Measurements from ENCODE around the gene ACTA2.
A peak's percentile ranks its signal among the peaks of the same experiment; 100 is the strongest.

ACTA2 gene

DNA sequence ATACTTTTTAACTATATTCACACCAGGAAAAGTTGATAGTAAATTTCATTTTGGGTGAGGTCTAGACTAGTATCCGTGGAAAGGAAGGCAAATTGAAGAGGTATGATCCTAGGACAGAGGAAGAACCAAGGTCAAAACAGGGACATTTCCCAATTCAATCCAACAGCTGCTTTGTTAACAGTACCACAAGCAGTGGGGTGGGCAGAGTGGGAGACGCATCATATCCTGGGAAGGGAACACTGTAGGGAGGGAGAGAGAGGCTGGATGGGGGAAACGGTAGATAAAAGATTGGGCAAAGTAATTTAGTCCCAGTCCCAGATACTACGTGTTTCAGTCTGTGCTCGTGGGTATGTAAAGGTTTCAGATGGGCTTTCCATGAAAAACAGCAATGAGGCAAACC lies 28.9 kb upstream of the ACTA2 start:
- Histone ChIP-seq H3K27ac (ENCODE audit: low read length) (peak overlapping the region; percentile 80), H3K4me1 (ENCODE audit: control insufficient read depth, insufficient read depth, low read length) (peaks cover 42% of the 10 kb centered on the region), H3K27me3 (ENCODE audit: control insufficient read depth in 1 of 2, insufficient read depth in 2 of 2, low read length in 2 of 2) (no peaks in the 10 kb centered on the region), H3K9ac (ENCODE audit: low read length in 2 of 2) (peak overlapping the region in 1 of 2 donors; percentile 73), H3K9me3 (ENCODE audit: control insufficient read depth in 2 of 2, low read length in 2 of 2) (no peaks in the 10 kb centered on the region), H3K36me3 (ENCODE audit: control insufficient read depth in 2 of 2, insufficient read depth in 2 of 2, low read length in 2 of 2) (no peaks in the 10 kb centered on the region), H3K4me3 (ENCODE audit: low read length in 2 of 2) (no peak overlapping the region)

GRCh38 chr10:88980800-88981199 lies 28.2 kb upstream of the ACTA2 start:
- H3K9ac ChIP-seq (ENCODE audit: low read length in 2 of 2) = peak overlapping the region in 1 of 2 donors; percentile 59
- peak overlapping the region in 1 of 2 donors; percentile 19 for H3K4me3 ChIP-seq (ENCODE audit: low read length in 2 of 2)
- H3K36me3 ChIP-seq (ENCODE audit: control insufficient read depth in 2 of 2, insufficient read depth in 2 of 2, low read length in 2 of 2) = no peaks in the 10 kb centered on the region
- H3K27ac ChIP-seq (ENCODE audit: low read length) = peak overlapping the region; percentile 80
- H3K27me3 ChIP-seq (ENCODE audit: control insufficient read depth in 1 of 2, insufficient read depth in 2 of 2, low read length in 2 of 2) = no peaks in the 10 kb centered on the region
- H3K4me1 ChIP-seq (ENCODE audit: control insufficient read depth, insufficient read depth, low read length) = peaks cover 38% of the 10 kb centered on the region
- no peaks in the 10 kb centered on the region for H3K9me3 ChIP-seq (ENCODE audit: control insufficient read depth in 2 of 2, low read length in 2 of 2)

GRCh38 chr10:88980247-88980646 lies 27.7 kb upstream of the ACTA2 start:
- peak overlapping the region; percentile 59 to 62 for H3K9ac ChIP-seq (ENCODE audit: low read length in 2 of 2)
- H3K27me3 ChIP-seq (ENCODE audit: control insufficient read depth in 1 of 2, insufficient read depth in 2 of 2, low read length in 2 of 2) = no peaks in the 10 kb centered on the region
- peak overlapping the region in 1 of 2 donors; percentile 47 for H3K4me3 ChIP-seq (ENCODE audit: low read length in 2 of 2)
- H3K36me3 ChIP-seq (ENCODE audit: control insufficient read depth in 2 of 2, insufficient read depth in 2 of 2, low read length in 2 of 2) = no peaks in the 10 kb centered on the region
- no peaks in the 10 kb centered on the region for H3K9me3 ChIP-seq (ENCODE audit: control insufficient read depth in 2 of 2, low read length in 2 of 2)
- peaks cover 36% of the 10 kb centered on the region for H3K4me1 ChIP-seq (ENCODE audit: control insufficient read depth, insufficient read depth, low read length)
- peak overlapping the region; percentile 80 for H3K27ac ChIP-seq (ENCODE audit: low read length)

DNA sequence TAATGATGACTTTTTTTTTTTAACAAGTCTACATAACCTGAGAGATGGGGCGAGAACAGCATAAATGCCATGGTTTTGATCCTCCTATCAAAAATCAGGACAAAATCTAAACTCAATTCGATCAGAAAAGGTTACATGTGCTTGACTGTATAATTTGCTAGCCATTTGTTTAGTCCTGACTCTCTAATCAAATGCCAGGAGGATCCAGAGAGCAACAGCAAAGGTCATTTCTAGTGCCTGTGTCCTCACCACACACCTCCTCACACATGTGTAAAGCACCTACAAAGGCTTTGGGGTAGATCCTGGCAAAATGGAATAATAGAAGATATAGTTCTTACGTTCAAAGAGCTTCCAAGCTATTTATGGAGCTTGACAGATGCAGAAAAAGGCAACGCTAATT lies 27.0 kb upstream of the ACTA2 start:
- H3K27ac ChIP-seq (ENCODE audit: low read length) = peak overlapping the region; percentile 80
- H3K9ac ChIP-seq (ENCODE audit: low read length in 2 of 2) = peak overlapping the region; percentile 59 to 72
- peaks cover 33% of the 10 kb centered on the region for H3K4me1 ChIP-seq (ENCODE audit: control insufficient read depth, insufficient read depth, low read length)
- no peaks in the 10 kb centered on the region for H3K36me3 ChIP-seq (ENCODE audit: control insufficient read depth in 2 of 2, insufficient read depth in 2 of 2, low read length in 2 of 2)
- no peaks in the 10 kb centered on the region for H3K9me3 ChIP-seq (ENCODE audit: control insufficient read depth in 2 of 2, low read length in 2 of 2)
- H3K27me3 ChIP-seq (ENCODE audit: control insufficient read depth in 1 of 2, insufficient read depth in 2 of 2, low read length in 2 of 2) = no peaks in the 10 kb centered on the region
- H3K4me3 ChIP-seq (ENCODE audit: low read length in 2 of 2) = peak overlapping the region; percentile 7 to 47

DNA sequence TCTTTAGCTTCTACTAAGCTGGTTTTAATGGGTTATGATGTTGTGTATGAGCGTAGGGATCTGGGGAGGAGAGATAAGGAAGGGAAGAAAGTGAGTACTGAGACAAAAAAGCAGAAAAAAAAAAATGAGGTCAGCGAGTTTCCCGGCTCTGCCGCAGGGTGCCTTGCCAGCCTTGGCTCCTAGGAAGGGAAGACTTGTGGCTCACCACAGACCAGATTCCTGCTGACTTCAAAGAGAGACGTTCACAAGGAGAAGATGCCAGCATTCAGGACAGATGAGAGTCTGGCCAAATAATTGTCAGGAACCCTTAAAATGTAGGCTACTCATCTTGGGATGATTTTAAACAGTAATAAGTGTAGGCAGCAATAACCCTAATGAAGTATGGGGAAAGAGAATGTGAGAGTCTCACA lies 26.6 kb upstream of the ACTA2 start:
- no peaks in the 10 kb centered on the region for H3K27me3 ChIP-seq (ENCODE audit: control insufficient read depth in 1 of 2, insufficient read depth in 2 of 2, low read length in 2 of 2)
- peak overlapping the region; percentile 80 for H3K27ac ChIP-seq (ENCODE audit: low read length)
- H3K36me3 ChIP-seq (ENCODE audit: control insufficient read depth in 2 of 2, insufficient read depth in 2 of 2, low read length in 2 of 2) = no peaks in the 10 kb centered on the region
- no peaks in the 10 kb centered on the region for H3K9me3 ChIP-seq (ENCODE audit: control insufficient read depth in 2 of 2, low read length in 2 of 2)
- H3K4me1 ChIP-seq (ENCODE audit: control insufficient read depth, insufficient read depth, low read length) = peaks cover 30% of the 10 kb centered on the region
- H3K9ac ChIP-seq (ENCODE audit: low read length in 2 of 2) = peak overlapping the region; percentile 59 to 72
- H3K4me3 ChIP-seq (ENCODE audit: low read length in 2 of 2) = peak overlapping the region; percentile 7 to 47

GRCh38 chr10:88978463-88978862 lies 25.9 kb upstream of the ACTA2 start:
- no peaks in the 10 kb centered on the region for H3K9me3 ChIP-seq (ENCODE audit: control insufficient read depth in 2 of 2, low read length in 2 of 2)
- H3K27me3 ChIP-seq (ENCODE audit: control insufficient read depth in 1 of 2, insufficient read depth in 2 of 2, low read length in 2 of 2) = no peaks in the 10 kb centered on the region
- no peaks in the 10 kb centered on the region for H3K36me3 ChIP-seq (ENCODE audit: control insufficient read depth in 2 of 2, insufficient read depth in 2 of 2, low read length in 2 of 2)
- H3K9ac ChIP-seq (ENCODE audit: low read length in 2 of 2) = peak overlapping the region; percentile 25 to 42
- H3K27ac ChIP-seq (ENCODE audit: low read length) = peak overlapping the region; percentile 80
- peaks cover 36% of the 10 kb centered on the region for H3K4me1 ChIP-seq (ENCODE audit: control insufficient read depth, insufficient read depth, low read length)
- H3K4me3 ChIP-seq (ENCODE audit: low read length in 2 of 2) = peak overlapping the region in 1 of 2 donors; percentile 8

DNA sequence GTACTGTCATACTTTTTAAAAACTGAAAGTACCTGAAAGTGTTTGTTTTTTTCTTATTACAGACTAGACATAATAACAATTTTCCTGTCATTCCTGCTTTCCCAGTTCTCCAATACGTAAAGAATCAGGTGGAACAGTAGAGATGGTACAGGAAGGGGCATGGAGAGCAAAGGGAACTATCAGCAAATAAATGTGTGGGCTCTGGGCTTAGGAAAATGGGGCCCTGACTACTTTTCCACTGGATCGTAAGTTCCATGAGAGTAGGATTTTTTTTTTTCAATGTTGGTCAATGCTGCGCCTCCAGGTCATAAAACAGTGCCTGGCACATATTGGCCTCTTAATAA lies 22.8 kb upstream of the ACTA2 start:
- Histone ChIP-seq H3K9me3 (ENCODE audit: control insufficient read depth in 2 of 2, low read length in 2 of 2) (no peaks in the 10 kb centered on the region), H3K36me3 (ENCODE audit: control insufficient read depth in 2 of 2, insufficient read depth in 2 of 2, low read length in 2 of 2) (no peaks in the 10 kb centered on the region), H3K9ac (ENCODE audit: low read length in 2 of 2) (peak overlapping the region; percentile 47 to 53), H3K4me1 (ENCODE audit: control insufficient read depth, insufficient read depth, low read length) (peaks cover 20% of the 10 kb centered on the region), H3K27ac (ENCODE audit: low read length) (peak overlapping the region; percentile 20), H3K4me3 (ENCODE audit: low read length in 2 of 2) (peak overlapping the region; percentile 58 to 64), H3K27me3 (ENCODE audit: control insufficient read depth in 1 of 2, insufficient read depth in 2 of 2, low read length in 2 of 2) (no peaks in the 10 kb centered on the region)

GRCh38 chr10:88974446-88975376 lies 22.1 kb upstream of the ACTA2 start:
- peaks cover 14% of the 10 kb centered on the region for H3K4me1 ChIP-seq (ENCODE audit: control insufficient read depth, insufficient read depth, low read length)

GRCh38 chr10:88974012-88974411 lies 21.4 kb upstream of the ACTA2 start:
- H3K9ac ChIP-seq (ENCODE audit: low read length in 2 of 2) = no peak overlapping the region
- H3K9me3 ChIP-seq (ENCODE audit: control insufficient read depth in 2 of 2, low read length in 2 of 2) = no peaks in the 10 kb centered on the region
- no peaks in the 10 kb centered on the region for H3K36me3 ChIP-seq (ENCODE audit: control insufficient read depth in 2 of 2, insufficient read depth in 2 of 2, low read length in 2 of 2)
- H3K4me3 ChIP-seq (ENCODE audit: low read length in 2 of 2) = peak overlapping the region in 1 of 2 donors; percentile 64
- peaks cover 10% of the 10 kb centered on the region for H3K4me1 ChIP-seq (ENCODE audit: control insufficient read depth, insufficient read depth, low read length)
- no peaks in the 10 kb centered on the region for H3K27me3 ChIP-seq (ENCODE audit: control insufficient read depth in 1 of 2, insufficient read depth in 2 of 2, low read length in 2 of 2)
- H3K27ac ChIP-seq (ENCODE audit: low read length) = peak overlapping the region; percentile 8

More at GRCh38 chr10:88974446-88975376, 22.1 kb upstream of the ACTA2 start:
- no peaks in the 10 kb centered on the region for H3K27me3 ChIP-seq (ENCODE audit: control insufficient read depth in 1 of 2, insufficient read depth in 2 of 2, low read length in 2 of 2)
- H3K36me3 ChIP-seq (ENCODE audit: control insufficient read depth in 2 of 2, insufficient read depth in 2 of 2, low read length in 2 of 2) = no peaks in the 10 kb centered on the region
- peak overlapping the region; percentile 58 to 64 for H3K4me3 ChIP-seq (ENCODE audit: low read length in 2 of 2)
- peak overlapping the region; percentile 47 to 53 for H3K9ac ChIP-seq (ENCODE audit: low read length in 2 of 2)
- peak overlapping the region; percentile 20 for H3K27ac ChIP-seq (ENCODE audit: low read length)
- H3K9me3 ChIP-seq (ENCODE audit: control insufficient read depth in 2 of 2, low read length in 2 of 2) = no peaks in the 10 kb centered on the region

- Histone ChIP-seq H3K9ac (ENCODE audit: low read length in 2 of 2) (peak overlapping the region; percentile 13 to 43), H3K27me3 (ENCODE audit: control insufficient read depth in 1 of 2, insufficient read depth in 2 of 2, low read length in 2 of 2) (no peaks in the 10 kb centered on the region), H3K4me1 (ENCODE audit: control insufficient read depth, insufficient read depth, low read length) (peaks cover 16% of the 10 kb centered on the region), H3K4me3 (ENCODE audit: low read length in 2 of 2) (peak overlapping the region in 1 of 2 donors; percentile 10), H3K36me3 (ENCODE audit: control insufficient read depth in 2 of 2, insufficient read depth in 2 of 2, low read length in 2 of 2) (no peaks in the 10 kb centered on the region), H3K9me3 (ENCODE audit: control insufficient read depth in 2 of 2, low read length in 2 of 2) (no peaks in the 10 kb centered on the region), H3K27ac (ENCODE audit: low read length) (peak overlapping the region; percentile 56)
Observed at GRCh38 chr10:88971221-88972061, 18.9 kb upstream of the ACTA2 start.
